Vagina (tissue), 2 donors: Measurements from ENCODE around the gene PARP14. TPM values are rescaled to one million over a fixed set of nuclear protein-coding genes. Genes with fewer than 3 reads are reported as not detected.

Source experiments
- DNase-seq, 2 donors: peaks; one replicate each; pipeline ENCODE4 v3.0.0-alpha.2; 2017; ENCODE audit errors: extremely low spot score in 2 of 2
- H3K27ac ChIP-seq: fragments of 200-600 bp; sonication (generic); one replicate; pipeline ENCODE4 v1.5.1; 2019
- H3K27me3 ChIP-seq: fragments of 200-600 bp; sonication (generic); one replicate; pipeline ENCODE4 v1.5.1; 2019
- H3K36me3 ChIP-seq, 2 donors: fragments of 200-600 bp; sonication (generic); one replicate each; pipeline ENCODE4 v1.5.1; 2017 to 2019
- H3K4me1 ChIP-seq: fragments of 200-600 bp; sonication (generic); one replicate; pipeline ENCODE4 v1.5.1; 2019
- H3K4me3 ChIP-seq, 2 donors: fragments of 200-600 bp; sonication (generic); 1 replicate in 1 of 2; 2 replicates in 1 of 2; pipeline ENCODE4 v1.5.1; 2016 to 2019
- H3K9me3 ChIP-seq: fragments of 200-600 bp; sonication (generic); one replicate; pipeline ENCODE4 v1.5.1; 2019
- CTCF ChIP-seq, 3 experiments: fragments of 450-650 bp in 2 of 3; fragments of 200-600 bp in 1 of 3; sonication (generic) in 1 of 3; IDR thresholded peaks; one replicate each; pipeline ENCODE4 v1.5.1; 2017 to 2019; ENCODE audit warnings: antibody characterized with exemption in 3 of 3, mild to moderate bottlenecking in 2 of 3, moderate library complexity in 2 of 3
- POLR2A ChIP-seq, 2 donors: fragments of 450-650 bp; IDR thresholded peaks; one replicate each; pipeline ENCODE4 v1.6.1; 2017; ENCODE audit warnings: antibody characterized with exemption in 2 of 2, mild to moderate bottlenecking in 2 of 2, moderate library complexity in 2 of 2
- POLR2AphosphoS5 ChIP-seq, 2 donors: sonication (generic); formaldehyde crosslinking; IDR thresholded peaks; one replicate each; pipeline ENCODE4 v1.9.0; 2017; ENCODE audit warnings: antibody characterized with exemption in 2 of 2, mild to moderate bottlenecking in 2 of 2, low read depth in 1 of 2; ENCODE audit not compliant: insufficient read depth in 1 of 2
- intact Hi-C: fragments of 100-400 bp; cut with DNase I; formaldehyde crosslinking; loops from one replicate; pipeline ENCODE4 v1.15.1; 2023
- total RNA-seq: library from RNA; depleted of rRNA; stranded (reverse); fragments of >200 nt; gene quantifications from one replicate; pipeline ENCODE4 v1.2.3, GENCODE V29; 2016

PARP14 gene
- total RNA-seq, 1 donor from 2014 or later, result 44.4 TPM

GRCh38 chr3:122662505-122662904 lies 18.1 kb upstream of the PARP14 start:
- H3K4me1 ChIP-seq, result no peaks in the 10 kb centered on the region

GRCh38 chr3:122665226-122665786 lies 15.3 kb upstream of the PARP14 start:
- Histone ChIP-seq H3K27ac (no peak overlapping the region), H3K9me3 (no peaks in the 10 kb centered on the region), H3K4me3 (no peak overlapping the region), H3K36me3 (no peaks in the 10 kb centered on the region), H3K4me1 (no peaks in the 10 kb centered on the region), H3K27me3 (no peaks in the 10 kb centered on the region)
- TF ChIP-seq POLR2AphosphoS5 (IDR thresholded peaks at IDR 0.05; ENCODE audit: insufficient read depth in 1 of 2, low read depth in 1 of 2) (no peak), POLR2A (IDR thresholded peaks at IDR 0.05) (no peak), CTCF (IDR thresholded peaks at IDR 0.05) (no peak)
- intact Hi-C loops, result no loop called here
- DNase-seq, result no peak

More at GRCh38 chr3:122662505-122662904, 18.1 kb upstream of the PARP14 start:
- DNase-seq, result no peak
- H3K36me3 ChIP-seq, result no peaks in the 10 kb centered on the region
- H3K27me3 ChIP-seq, result no peaks in the 10 kb centered on the region
- no peak overlapping the region for H3K4me3 ChIP-seq
- H3K9me3 ChIP-seq, result no peaks in the 10 kb centered on the region
- intact Hi-C loops, result no loop called here
- no peak for TF ChIP-seq POLR2A (IDR thresholded peaks at IDR 0.05)
- no peak for TF ChIP-seq CTCF (IDR thresholded peaks at IDR 0.05)
- no peak for TF ChIP-seq POLR2AphosphoS5 (IDR thresholded peaks at IDR 0.05; ENCODE audit: insufficient read depth in 1 of 2, low read depth in 1 of 2)
- no peak overlapping the region for H3K27ac ChIP-seq

GRCh38 chr3:122665881-122666280 lies 14.8 kb upstream of the PARP14 start:
- intact Hi-C loops, result no loop called here
- DNase-seq, result no peak
- Histone ChIP-seq H3K27ac (no peak overlapping the region), H3K4me1 (no peaks in the 10 kb centered on the region), H3K4me3 (no peak overlapping the region), H3K27me3 (no peaks in the 10 kb centered on the region), H3K36me3 (no peaks in the 10 kb centered on the region), H3K9me3 (no peaks in the 10 kb centered on the region)
- no peak for TF ChIP-seq CTCF (IDR thresholded peaks at IDR 0.05)

GRCh38 chr3:122668930-122669730 lies 11.5 kb upstream of the PARP14 start:
- Histone ChIP-seq H3K36me3 (no peaks in the 10 kb centered on the region), H3K4me1 (no peaks in the 10 kb centered on the region), H3K27ac (no peak overlapping the region), H3K27me3 (no peaks in the 10 kb centered on the region), H3K4me3 (no peak overlapping the region), H3K9me3 (no peaks in the 10 kb centered on the region)
- TF ChIP-seq POLR2A (IDR thresholded peaks at IDR 0.05), result no peak
- intact Hi-C loops, result no loop called here
- DNase-seq, result no peak

GRCh38 chr3:122671553-122671952 lies 9.1 kb upstream of the PARP14 start:
- no peak for TF ChIP-seq POLR2A (IDR thresholded peaks at IDR 0.05)
- no peak for TF ChIP-seq CTCF (IDR thresholded peaks at IDR 0.05)
- TF ChIP-seq POLR2AphosphoS5 (IDR thresholded peaks at IDR 0.05; ENCODE audit: insufficient read depth in 1 of 2, low read depth in 1 of 2), result no peak
- Histone ChIP-seq H3K27ac (no peak overlapping the region), H3K4me1 (no peaks in the 10 kb centered on the region), H3K9me3 (no peaks in the 10 kb centered on the region), H3K4me3 (no peak overlapping the region), H3K36me3 (no peaks in the 10 kb centered on the region), H3K27me3 (no peaks in the 10 kb centered on the region)
- no peak for DNase-seq
- intact Hi-C loops, result no loop called here
